Kidney epithelial cell (primary cell): ENCODE measurements around the gene APMAP. TPM values are rescaled to one million over a fixed set of nuclear protein-coding genes. Genes with fewer than 3 reads are reported as not detected.

Experiments used
- DNase-seq: peaks from one replicate; pipeline ENCODE4 v3.0.0-alpha.2; 2010; ENCODE audit warnings: low read depth
- H3K27me3 ChIP-seq: 2 replicates; pipeline ENCODE4 v1.6.0; 2011; ENCODE audit warnings: low read length; ENCODE audit not compliant: control insufficient read depth, insufficient read depth
- H3K36me3 ChIP-seq: 2 replicates; pipeline ENCODE4 v1.5.1; 2011; ENCODE audit warnings: low read length; ENCODE audit not compliant: control insufficient read depth, insufficient read depth
- H3K4me3 ChIP-seq: 2 replicates; pipeline ENCODE4 v1.5.1; 2011; ENCODE audit warnings: low read depth, mild to moderate bottlenecking, control low read depth, low read length
- total RNA-seq: library from RNA; depleted of rRNA; stranded (reverse); fragments of >200 nt; gene quantifications from 2 replicates; pipeline ENCODE4 v1.2.3, GENCODE V29; 2015
- TF ChIP-seq, protein P1 (sequence below): IDR thresholded peaks from 2 replicates; pipeline ENCODE4 v1.5.1; 2011; ENCODE audit warnings: mild to moderate bottlenecking, moderate library complexity, low read length, control low read depth, inconsistent platforms; ENCODE audit not compliant: insufficient read depth, poor library complexity, severe bottlenecking

Gene APMAP
- total RNA-seq, 1 donor from 2014 or later = 98.8 TPM

DNA sequence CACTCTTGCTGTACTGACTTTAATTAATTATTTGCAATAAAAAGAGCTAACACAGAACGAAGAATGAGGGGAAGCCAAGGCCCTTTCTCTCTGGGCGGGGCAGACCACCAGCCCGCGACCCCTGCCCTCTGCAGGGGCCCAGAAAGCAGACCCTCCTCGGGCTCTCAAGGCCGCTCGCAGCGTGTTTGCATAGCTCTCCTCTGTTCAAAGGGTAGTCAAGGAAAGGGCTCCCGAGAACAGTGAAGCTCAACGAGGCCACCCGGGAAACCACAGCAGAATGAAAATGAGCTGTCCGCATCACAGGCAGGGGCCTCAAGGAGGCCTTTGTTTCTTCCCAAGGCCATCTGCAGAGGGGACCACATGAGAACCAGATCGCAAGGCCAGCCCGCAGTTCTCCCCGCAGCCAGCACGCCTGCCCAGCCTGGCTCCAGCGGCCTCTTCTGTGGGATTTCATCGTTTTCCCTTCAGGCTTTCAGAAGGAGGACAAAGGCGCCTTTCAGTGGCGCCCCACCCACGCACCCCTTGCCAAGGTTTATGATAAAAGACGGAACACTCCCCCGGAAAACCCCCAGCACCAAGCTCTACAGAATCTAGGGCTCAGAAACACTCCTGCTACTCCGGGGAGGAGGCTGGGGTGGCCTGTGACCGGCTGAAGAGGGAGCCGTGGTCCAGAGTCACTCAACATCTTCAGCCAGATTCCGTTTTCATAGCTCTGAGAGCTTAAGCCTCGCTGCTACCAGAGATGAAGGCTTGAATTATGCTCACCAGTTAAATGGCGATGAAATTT is 40.1 kb upstream of the APMAP start:
- Histone ChIP-seq H3K27me3 (no peaks in the 10 kb centered on the region), H3K4me3 (no peak overlapping the region), H3K36me3 (no peaks in the 10 kb centered on the region)
- no peak for DNase-seq
- TF ChIP-seq, protein P1, sequence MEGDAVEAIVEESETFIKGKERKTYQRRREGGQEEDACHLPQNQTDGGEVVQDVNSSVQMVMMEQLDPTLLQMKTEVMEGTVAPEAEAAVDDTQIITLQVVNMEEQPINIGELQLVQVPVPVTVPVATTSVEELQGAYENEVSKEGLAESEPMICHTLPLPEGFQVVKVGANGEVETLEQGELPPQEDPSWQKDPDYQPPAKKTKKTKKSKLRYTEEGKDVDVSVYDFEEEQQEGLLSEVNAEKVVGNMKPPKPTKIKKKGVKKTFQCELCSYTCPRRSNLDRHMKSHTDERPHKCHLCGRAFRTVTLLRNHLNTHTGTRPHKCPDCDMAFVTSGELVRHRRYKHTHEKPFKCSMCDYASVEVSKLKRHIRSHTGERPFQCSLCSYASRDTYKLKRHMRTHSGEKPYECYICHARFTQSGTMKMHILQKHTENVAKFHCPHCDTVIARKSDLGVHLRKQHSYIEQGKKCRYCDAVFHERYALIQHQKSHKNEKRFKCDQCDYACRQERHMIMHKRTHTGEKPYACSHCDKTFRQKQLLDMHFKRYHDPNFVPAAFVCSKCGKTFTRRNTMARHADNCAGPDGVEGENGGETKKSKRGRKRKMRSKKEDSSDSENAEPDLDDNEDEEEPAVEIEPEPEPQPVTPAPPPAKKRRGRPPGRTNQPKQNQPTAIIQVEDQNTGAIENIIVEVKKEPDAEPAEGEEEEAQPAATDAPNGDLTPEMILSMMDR = no peak

DNA sequence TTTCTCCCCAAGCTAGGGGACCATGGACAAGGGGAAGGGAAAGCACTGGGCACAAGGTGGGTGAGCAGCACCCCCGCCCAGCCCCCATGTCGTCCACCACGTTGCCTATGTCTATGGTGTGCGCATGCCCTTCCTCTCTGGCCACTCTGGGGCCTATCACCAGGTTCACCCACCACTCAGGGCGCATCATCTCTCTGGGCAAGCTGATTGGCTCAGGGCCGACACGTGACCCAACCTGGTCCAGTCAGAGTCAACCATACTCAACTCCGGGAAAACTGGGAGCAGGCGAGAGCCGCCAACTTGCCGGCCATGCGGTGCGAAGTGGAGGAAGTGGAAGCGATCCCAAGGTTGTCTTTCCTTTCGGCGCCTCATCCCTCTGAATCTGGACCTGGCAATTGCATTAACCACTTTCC is 39.5 kb upstream of the APMAP start:
- no peaks in the 10 kb centered on the region for H3K27me3 ChIP-seq
- no peak for DNase-seq
- no peaks in the 10 kb centered on the region for H3K36me3 ChIP-seq
- H3K4me3 ChIP-seq = no peak overlapping the region
- TF ChIP-seq, protein P1 = no peak

DNA sequence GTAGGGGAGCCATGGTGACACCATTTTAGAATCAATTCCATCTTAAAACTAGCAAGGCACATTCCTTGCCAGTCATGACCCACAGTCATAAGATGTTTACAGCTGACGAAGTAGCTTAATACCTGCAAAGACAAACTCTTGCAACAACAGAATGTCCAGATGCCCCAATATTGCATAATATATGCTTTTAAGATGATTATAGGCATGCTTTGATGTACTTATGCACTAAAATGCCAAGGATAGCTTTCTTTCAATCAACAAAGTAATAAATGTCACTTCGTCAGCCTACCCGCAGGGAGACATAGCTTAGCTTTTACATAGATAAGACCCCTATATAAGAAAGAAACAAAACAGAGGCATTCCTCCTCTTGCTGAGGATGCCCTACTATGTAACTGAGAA is 38.7 kb upstream of the APMAP start:
- Histone ChIP-seq H3K27me3 (no peaks in the 10 kb centered on the region), H3K4me3 (no peak overlapping the region), H3K36me3 (no peaks in the 10 kb centered on the region)
- TF ChIP-seq, protein P1 = no peak
- no peak for DNase-seq

DNA sequence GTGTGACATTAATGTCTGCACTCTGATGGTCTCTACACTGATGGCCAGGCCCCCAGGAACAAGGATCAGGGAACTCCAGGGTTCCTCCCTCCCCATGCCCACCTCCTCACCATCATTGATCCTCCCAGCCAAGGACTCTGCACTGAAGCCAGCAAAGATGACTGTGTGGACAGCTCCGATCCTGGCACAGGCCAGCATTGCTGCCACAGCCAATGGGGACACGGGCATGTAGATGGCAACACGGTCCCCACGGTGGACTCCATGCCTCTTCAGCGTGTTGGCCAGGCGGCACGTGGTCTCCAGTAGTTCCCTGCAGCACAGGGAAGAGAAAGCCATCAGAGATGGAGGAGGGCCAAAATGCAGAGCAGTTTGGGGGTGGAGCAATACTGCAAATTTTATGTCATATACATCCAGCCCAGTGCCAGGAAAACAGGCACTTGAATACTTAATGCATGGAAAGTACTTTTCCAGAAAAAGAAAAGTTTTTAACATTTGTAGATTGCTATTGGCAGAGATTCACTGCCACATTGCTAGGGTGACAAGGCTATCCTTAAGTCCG is 38.2 kb upstream of the APMAP start:
- DNase-seq = no peak
- Histone ChIP-seq H3K4me3 (no peak overlapping the region), H3K36me3 (no peaks in the 10 kb centered on the region), H3K27me3 (no peaks in the 10 kb centered on the region)
- TF ChIP-seq, protein P1 = no peak

DNA sequence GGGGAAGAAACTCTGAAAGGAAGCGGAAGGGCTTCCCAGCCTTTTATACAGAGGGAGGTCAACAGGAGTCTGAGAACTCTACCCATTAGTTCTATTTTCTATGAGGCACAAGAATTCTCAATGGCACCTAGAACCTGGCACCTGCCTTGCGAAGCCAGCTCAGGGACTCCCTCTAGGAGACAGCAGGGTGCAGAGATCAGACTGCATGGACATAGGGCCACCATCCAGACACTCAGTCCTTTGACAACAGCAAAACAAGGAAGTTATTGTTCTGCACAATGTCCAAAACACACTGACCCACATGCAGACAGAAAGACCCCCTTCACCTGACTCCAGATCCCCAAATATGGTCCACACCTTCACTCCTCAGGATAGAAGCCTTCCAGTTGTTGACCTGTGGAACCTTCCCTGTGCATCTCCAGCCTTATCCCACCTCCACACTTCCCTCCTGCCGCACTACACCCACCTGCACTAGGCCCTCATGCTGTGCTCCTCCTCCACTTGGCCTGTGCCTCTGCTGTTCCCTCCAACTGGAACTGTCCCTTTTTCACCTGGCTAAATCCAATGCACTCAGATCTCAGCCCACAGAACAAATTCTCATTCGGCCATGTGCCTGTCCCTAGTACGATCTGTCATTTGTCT is 37.6 kb upstream of the APMAP start:
- no peaks in the 10 kb centered on the region for H3K27me3 ChIP-seq
- no peak for DNase-seq
- H3K36me3 ChIP-seq = no peaks in the 10 kb centered on the region
- no peak overlapping the region for H3K4me3 ChIP-seq
- TF ChIP-seq, protein P1 = no peak
